ENCODE data around the gene CACNA1C.

Gene CACNA1C

GRCh38 chr12:2298556-2299200, 245.9 kb downstream of the CACNA1C start:
- DNase-seq, result no peak

DNA sequence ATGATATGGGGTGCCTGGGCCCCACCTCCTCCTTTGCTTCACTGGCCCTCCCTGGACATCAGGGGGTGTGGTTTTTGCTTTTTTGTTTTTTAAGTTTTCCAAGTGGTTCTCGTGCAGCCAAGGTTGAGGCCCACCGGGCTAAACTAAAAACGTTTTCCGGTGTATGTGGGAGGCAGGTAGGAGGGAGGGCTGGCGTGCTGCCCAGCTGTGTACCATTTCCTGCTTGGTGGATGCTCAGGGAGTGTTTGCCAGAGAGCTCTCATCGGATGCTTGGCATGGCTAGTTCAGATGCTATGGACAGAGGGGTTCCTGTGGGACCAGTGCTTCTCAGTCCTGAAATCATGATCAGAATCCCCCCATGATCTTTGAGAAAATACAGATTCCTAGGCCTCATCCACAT, 246.4 kb downstream of the CACNA1C start:
- DNase-seq, result peak in 1 of 14 donors; percentile 39

DNA sequence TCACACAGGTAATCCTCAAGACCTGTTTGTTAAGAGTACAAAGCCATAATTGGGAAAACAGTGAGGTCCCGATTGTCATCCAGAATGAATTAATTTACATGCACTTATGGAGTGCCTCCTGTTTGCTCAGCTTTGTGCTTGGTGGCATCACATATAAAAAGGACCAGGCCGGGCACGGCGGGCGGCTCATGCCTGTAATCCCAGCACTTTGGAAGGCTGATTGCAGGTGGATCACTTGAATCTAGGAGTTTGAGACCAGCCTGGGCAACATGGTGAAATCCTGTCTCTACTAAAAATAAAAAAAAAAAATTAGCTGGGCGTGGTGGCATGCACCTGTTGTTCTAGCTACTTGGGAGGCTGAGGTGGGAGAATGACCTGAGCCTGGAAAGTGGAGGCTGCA, 247.4 kb downstream of the CACNA1C start:
- DNase-seq, result no peak

DNA sequence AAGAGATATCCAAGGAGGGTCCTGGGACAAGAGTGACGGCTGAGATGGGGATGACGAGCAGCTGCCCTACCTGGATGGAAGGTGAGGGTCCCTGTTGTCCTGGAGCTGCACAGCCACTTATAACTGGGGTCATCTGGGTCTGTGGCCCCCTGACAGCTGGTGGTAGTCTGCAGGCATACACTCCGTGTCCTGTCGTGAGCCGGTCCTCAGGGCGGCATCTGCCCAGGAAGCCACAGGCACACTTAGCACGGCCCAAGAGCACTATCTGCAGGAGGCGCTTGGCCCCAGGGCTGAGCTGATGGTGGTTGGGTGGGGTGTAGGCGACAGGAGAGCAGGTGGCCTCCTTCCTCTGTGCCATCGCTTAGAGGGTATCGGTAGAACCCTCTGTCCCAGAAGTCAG, 248.1 kb downstream of the CACNA1C start:
- no peak for DNase-seq

DNA sequence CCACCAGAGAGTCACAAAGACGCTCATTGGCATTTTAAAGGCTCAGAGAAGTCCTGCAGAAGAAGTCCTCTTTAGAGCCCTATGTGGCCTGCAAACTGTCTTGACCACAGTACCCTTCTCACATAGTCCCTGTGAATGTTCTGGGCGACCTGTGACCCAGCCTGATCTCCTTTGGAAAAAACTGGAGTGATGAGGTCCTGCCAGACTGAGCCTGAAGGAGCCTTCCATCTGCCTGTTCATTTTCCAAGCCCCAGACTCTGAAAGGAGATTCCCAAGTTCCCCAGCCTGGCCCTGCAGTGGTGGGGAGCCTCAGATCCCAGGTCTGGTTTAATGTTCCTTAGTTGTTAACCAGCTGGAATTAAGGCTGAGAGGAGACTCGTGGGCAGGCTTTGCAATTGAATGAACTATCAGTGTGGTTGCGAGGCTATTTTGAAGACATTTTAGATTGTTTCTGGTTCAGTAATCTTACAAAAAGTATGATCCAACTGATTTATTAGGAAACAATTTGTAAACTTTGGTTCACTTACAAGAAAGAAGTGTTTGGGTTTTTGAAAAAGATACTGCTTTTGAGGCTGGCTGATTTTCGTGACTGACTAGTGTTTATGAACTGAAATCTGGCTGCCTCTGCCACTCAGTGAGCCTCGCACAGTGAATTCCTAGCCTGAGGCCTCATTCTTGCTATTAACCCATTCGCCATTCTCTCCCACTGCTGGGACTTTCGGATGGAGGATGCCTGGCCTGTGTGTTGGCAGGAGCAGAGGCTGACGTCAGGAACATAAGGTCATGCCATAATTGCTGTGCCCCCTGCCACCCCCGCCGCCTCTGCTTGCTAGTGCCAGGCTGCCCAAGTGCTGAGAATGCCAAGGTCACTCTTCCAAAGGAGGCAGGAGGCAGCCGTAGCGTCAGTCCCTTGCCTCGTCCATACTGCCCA, 249.0 kb downstream of the CACNA1C start:
- peak in 3 of 14 donors; percentile 11 to 61 (median 20) for DNase-seq

- DNase-seq, result no peak
Observed at GRCh38 chr12:2302711-2303580, 250.2 kb downstream of the CACNA1C start.

- DNase-seq, result no peak
Observed at GRCh38 chr12:2304223-2304622, 251.4 kb downstream of the CACNA1C start.

- DNase-seq, result no peak
Observed at GRCh38 chr12:2306012-2306411, 253.2 kb downstream of the CACNA1C start.

DNA sequence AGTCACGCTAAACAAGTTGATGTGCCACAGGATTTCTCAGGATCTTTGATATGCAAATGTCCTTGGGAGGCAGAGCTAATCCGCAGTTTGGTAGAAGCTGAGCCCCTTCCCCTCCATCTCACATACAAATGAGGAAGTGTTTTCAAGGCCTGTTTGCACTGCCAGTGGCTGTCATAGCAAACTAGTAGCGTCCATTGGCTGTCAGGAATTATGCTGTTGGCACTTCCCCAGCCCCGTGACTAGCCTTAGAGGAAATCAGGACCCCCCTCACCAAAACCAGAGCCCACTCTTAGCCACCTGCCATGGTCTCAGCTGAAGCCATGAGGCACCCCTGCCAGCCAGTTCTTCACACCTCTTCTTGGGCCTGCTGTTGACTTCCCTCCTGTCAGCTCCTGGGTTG, 253.9 kb downstream of the CACNA1C start:
- no peak for DNase-seq

DNA sequence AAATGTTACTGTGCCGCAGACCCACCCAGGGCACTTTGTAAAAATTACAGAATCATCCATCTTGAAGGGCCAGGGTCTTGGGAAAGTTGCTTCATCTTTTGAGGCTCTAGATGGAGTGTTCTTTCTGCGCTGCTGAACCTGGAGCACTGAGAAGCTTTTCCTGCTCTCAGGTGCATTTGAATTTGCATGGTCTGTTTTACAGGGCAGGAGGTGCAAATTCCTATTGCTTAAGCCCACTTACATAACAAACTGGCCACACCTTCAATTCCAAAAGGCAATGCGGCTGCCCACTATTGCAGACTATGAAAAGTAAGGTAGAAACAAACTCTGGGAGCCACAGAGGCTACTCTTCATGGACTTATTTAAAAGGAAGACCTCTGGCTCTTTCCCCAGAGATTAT, 254.8 kb downstream of the CACNA1C start:
- no peak for DNase-seq

- DNase-seq, result no peak
Observed at GRCh38 chr12:2309647-2310046, 256.9 kb downstream of the CACNA1C start.

GRCh38 chr12:2311020-2311778, 258.4 kb downstream of the CACNA1C start:
- DNase-seq, result no peak

- no peak for DNase-seq
Observed at GRCh38 chr12:2312175-2312574, 259.4 kb downstream of the CACNA1C start.

GRCh38 chr12:2312770-2313169, 260.0 kb downstream of the CACNA1C start:
- DNase-seq, result no peak

DNA sequence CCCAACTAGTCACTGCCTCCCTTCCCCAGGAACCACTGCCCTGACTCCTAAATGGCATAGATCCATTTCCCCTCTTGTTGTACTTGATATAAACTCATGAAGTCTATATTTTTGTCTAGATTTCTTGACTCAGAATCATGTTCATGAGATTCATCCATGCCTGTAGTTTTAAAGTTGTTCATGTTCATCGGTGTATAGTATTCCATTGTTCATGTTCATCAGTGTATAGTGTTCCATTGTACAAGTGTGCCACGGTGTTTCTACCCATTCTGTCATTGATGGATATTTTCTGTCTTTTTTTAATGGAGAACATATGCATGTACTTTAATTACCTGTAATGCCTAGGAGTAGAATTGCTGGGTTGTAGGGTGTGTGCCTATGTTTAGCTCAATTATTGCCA, 261.7 kb downstream of the CACNA1C start:
- no peak for DNase-seq

DNA sequence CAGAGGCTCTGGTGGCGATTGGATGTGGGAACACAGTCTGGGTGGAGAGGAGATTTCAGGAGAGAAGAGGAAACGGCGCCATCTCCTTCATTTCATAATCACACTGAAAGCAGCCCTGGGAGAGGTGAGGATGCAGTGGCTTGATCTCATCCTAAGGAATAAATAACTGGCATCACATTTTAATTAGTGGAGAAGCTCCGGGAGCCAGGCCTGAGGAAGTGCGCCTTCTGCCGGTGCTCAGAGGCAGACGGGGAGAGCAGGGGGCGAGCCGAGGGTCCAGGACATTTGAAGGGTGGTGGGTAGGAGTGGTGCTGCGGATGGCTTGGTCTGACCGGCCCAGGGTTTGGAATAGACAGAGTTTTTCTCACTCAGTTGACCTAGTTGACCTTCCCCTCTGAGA, 265.0 kb downstream of the CACNA1C start:
- DNase-seq, result no peak

- no peak for DNase-seq
Observed at GRCh38 chr12:2318286-2318685, 265.5 kb downstream of the CACNA1C start.

DNA sequence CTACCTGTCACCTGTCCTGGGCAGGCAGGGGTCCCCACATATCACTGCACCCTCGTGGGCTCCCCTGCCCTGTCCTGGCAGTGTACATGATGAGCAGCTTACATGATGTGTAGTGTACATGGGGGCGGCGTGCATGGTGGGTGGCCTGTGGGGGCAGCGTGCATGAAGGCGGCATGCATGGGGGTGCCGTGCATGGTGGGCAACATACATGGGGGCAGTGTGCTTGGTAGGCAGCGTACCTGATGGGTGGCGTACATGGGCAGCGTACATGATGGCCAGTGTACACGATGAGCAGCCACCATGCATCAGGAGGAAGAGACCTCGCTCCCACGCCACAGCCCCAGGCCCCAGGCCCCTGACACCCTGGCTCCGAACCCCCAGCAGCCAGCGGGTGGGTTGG, 266.3 kb downstream of the CACNA1C start:
- no peak for DNase-seq

GRCh38 chr12:2319737-2320506, 267.1 kb downstream of the CACNA1C start:
- DNase-seq, result no peak

DNA sequence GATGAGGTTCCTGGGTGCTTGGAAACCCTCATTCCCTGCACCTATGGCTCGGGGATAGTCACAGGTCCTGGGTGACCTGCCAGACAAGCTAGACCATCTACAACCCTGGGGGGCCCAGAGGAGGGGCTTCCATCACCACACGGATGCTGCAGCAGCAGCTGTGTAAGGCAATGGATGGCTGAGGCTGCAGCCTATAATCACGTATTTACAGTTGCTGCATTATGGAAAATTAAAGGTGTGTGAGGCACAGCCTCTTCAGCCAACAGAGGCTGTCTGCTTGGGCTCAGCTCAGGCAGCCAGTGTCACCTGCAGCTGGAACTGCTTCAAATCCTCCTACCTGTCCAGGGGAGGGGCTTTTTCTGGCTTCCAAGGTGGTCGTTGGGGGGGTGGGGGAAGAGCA, 268.1 kb downstream of the CACNA1C start:
- no peak for DNase-seq

- no peak for DNase-seq
Observed at GRCh38 chr12:2322554-2323120, 269.9 kb downstream of the CACNA1C start.
